ENCODE data around the gene TMEM91.
"Not testable (repeated sequence)": the region's sequence is repeated elsewhere in the genome, so short reads cannot be mapped to it uniquely, and the experiment has no call there.

The TMEM91 gene

DNA sequence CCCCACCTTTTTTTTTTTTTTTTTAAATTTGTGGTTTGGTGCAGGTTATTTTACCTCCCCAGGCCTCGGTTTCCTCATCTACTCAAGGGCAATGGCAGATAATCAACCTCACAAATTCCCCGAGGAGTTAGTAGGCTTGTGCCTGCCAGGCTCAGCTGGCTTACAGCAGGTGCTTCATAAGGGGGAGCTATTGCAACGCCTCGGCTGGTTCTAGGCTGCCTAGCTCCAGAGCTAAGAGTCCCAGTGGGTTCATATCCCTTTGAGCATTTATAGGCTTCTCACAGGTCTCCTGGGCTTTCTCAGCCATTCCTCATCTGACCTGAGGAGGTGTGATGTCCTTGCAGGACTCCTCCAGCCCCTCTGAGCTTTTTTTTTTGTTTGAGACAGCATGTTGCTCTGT lies 31.9 kb downstream of the TMEM91 start:
- no peak overlapping the region for H3K9ac ChIP-seq (ENCODE audit: low read depth, low read length)
- peaks cover 5% of the 10 kb centered on the region for H3K4me1 ChIP-seq (ENCODE audit: control insufficient read depth, insufficient read depth, low read length)
- no peaks in the 10 kb centered on the region for H3K9me3 ChIP-seq (ENCODE audit: control insufficient read depth, insufficient read depth, low read length)
- peaks cover under 1% of the 10 kb centered on the region for H3K36me3 ChIP-seq (ENCODE audit: control insufficient read depth, insufficient read depth, low read length)
- no peaks in the 10 kb centered on the region for H3K27me3 ChIP-seq (ENCODE audit: control insufficient read depth, insufficient read depth, low read length)
- no peak overlapping the region for H3K4me3 ChIP-seq (ENCODE audit: low read depth, low read length)

DNA sequence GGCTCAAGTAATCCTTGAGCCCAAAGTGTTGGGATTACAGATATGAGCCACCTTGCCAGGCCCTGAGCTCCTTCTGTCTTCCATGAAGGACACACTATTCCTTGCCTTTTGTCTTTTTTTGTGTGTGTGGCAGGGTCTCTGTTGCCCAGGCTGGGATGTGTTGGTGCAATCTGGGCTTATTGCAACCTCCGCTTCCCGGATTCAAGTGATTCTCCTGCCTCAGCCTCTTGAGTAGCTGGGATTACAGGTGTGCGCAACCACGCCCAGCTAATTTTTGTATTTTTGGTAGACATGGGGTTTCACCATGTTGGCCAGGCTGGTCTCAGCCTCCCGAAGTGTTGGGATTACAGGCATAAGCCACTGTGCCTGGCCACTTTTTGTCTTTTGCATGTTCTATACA lies 32.5 kb downstream of the TMEM91 start:
- H3K9ac ChIP-seq (ENCODE audit: low read depth, low read length); H3K9me3 ChIP-seq (ENCODE audit: control insufficient read depth, insufficient read depth, low read length); H3K27me3 ChIP-seq (ENCODE audit: control insufficient read depth, insufficient read depth, low read length); H3K36me3 ChIP-seq (ENCODE audit: control insufficient read depth, insufficient read depth, low read length); H3K4me3 ChIP-seq (ENCODE audit: low read depth, low read length); H3K4me1 ChIP-seq (ENCODE audit: control insufficient read depth, insufficient read depth, low read length): not testable (repeated sequence)

DNA sequence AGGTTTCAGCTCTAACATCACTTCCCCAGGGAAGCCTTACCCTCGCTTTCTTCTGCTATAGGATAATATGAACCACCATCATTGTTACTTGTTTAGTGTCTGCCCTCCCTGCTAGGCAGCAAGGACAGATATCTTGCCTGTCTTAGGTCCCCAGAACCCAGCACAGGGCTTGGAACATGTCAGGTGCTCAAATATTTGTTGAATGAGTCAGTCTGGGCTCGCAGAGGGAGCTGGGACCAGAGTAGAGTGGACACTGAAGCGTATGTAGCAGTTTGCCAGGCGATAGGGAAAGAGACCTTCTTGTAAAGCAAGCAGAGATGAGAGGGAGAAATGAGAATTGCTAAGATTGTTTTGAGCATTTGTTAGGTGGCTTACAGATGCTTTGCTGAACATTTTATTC lies 33.0 kb downstream of the TMEM91 start:
- no peaks in the 10 kb centered on the region for H3K9me3 ChIP-seq (ENCODE audit: control insufficient read depth, insufficient read depth, low read length)
- peaks cover 5% of the 10 kb centered on the region for H3K4me1 ChIP-seq (ENCODE audit: control insufficient read depth, insufficient read depth, low read length)
- H3K27me3 ChIP-seq (ENCODE audit: control insufficient read depth, insufficient read depth, low read length): no peaks in the 10 kb centered on the region
- H3K4me3 ChIP-seq (ENCODE audit: low read depth, low read length): no peak overlapping the region
- no peak overlapping the region for H3K9ac ChIP-seq (ENCODE audit: low read depth, low read length)
- H3K36me3 ChIP-seq (ENCODE audit: control insufficient read depth, insufficient read depth, low read length): peaks cover 5% of the 10 kb centered on the region

DNA sequence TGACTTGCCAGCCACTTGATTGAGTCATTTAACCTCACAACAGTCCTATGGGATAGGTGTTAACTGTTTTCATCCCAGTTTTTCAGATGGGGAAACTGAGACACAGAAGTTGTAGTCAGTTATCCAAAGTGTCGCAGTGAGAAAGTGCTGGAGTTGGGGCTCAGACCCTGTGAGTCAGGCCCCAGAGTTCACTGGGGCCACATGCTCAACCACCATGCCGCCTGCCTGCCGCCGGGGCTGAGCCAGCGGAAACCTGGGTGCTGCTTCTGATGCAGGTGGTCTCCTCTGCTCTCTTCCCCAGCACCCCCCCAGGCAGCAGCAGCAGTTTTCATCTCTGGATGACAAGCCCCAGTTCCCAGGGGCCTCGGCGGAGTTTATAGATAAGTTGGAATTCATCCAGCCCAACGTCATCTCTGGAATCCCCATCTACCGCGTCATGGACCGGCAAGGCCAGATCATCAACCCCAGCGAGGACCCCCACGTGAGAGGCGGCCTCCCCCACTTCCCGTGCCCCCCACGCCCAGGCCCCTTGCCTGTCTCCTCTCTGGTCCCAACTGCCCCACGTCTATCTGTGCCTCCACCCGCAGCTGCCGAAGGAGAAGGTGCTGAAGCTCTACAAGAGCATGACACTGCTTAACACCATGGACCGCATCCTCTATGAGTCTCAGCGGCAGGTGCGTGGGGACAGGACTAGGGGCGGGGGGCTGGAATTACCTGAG lies 34.2 kb downstream of the TMEM91 start:
- H3K9me3 ChIP-seq (ENCODE audit: control insufficient read depth, insufficient read depth, low read length): no peaks in the 10 kb centered on the region
- peaks cover 5% of the 10 kb centered on the region for H3K36me3 ChIP-seq (ENCODE audit: control insufficient read depth, insufficient read depth, low read length)
- H3K9ac ChIP-seq (ENCODE audit: low read depth, low read length): no peak overlapping the region

DNA sequence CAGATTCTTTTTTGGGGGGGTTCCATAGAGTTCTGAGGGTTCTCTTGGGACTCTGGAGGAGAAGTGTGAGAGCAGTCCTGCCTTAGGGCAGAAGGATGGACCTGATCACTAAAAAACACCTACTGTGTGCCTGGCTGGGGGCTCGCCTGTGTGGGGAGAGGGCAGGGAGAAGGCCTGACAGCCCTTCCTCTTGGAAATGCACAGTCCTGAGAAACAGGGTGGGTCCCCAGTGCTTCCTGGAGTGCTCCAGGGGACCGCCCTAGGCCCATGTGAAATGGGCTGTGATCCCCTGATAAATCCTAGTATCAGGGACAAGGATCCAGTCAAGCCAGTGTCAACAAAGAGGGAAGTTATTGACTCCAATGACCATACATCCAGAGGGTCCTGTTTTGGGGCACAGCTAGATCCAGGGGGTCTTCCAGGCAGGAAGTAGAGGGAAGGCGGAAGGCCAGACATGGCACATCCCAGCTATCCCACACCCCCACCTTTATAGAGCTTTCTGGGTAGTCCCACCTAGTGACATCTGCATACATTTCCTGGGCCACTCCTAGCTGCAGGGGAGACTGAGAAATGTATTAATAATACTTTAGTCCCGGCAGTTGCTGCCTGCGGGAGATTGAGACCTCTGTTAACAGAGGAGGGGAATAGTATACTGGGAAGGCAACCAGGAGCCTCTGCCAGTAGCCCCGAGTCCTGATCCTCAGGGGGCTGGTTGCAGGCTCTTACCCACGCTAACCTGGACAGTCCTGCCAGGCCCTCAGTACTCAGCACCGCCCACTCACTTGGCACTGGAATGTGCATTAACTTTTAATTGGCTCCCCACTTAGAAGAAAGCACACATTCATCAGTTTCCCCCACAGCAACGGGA lies 35.0 kb downstream of the TMEM91 start:
- H3K4me3 ChIP-seq (ENCODE audit: low read depth, low read length): no peak overlapping the region
- no peaks in the 10 kb centered on the region for H3K9me3 ChIP-seq (ENCODE audit: control insufficient read depth, insufficient read depth, low read length)
- peaks cover 5% of the 10 kb centered on the region for H3K4me1 ChIP-seq (ENCODE audit: control insufficient read depth, insufficient read depth, low read length)
- H3K36me3 ChIP-seq (ENCODE audit: control insufficient read depth, insufficient read depth, low read length): peaks cover 5% of the 10 kb centered on the region
- H3K9ac ChIP-seq (ENCODE audit: low read depth, low read length): no peak overlapping the region
- H3K27me3 ChIP-seq (ENCODE audit: control insufficient read depth, insufficient read depth, low read length): no peaks in the 10 kb centered on the region

More for the DNA sequence above, 34.2 kb downstream of the TMEM91 start:
- Histone ChIP-seq H3K27me3 (ENCODE audit: control insufficient read depth, insufficient read depth, low read length) (no peaks in the 10 kb centered on the region), H3K4me3 (ENCODE audit: low read depth, low read length) (no peak overlapping the region), H3K4me1 (ENCODE audit: control insufficient read depth, insufficient read depth, low read length) (peaks cover 5% of the 10 kb centered on the region)

DNA sequence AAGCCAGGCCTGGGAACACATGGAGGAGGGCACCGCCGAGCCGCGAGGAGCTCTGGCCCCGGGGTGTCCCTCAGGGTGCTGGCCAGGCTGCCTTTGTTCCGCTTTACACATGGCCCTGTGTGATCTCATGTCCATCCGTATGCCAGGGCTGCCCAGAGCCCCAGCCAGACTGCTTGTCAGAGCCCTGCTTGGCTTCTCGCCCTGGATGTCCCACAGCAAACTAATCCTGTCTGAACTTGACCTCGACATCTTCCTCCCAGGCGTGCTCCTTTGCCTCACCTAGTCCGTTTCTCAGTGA lies 35.6 kb downstream of the TMEM91 start:
- no peaks in the 10 kb centered on the region for H3K27me3 ChIP-seq (ENCODE audit: control insufficient read depth, insufficient read depth, low read length)
- peaks cover 4% of the 10 kb centered on the region for H3K4me1 ChIP-seq (ENCODE audit: control insufficient read depth, insufficient read depth, low read length)
- H3K4me3 ChIP-seq (ENCODE audit: low read depth, low read length): no peak overlapping the region
- peaks cover 5% of the 10 kb centered on the region for H3K36me3 ChIP-seq (ENCODE audit: control insufficient read depth, insufficient read depth, low read length)
- no peak overlapping the region for H3K9ac ChIP-seq (ENCODE audit: low read depth, low read length)
- no peaks in the 10 kb centered on the region for H3K9me3 ChIP-seq (ENCODE audit: control insufficient read depth, insufficient read depth, low read length)

DNA sequence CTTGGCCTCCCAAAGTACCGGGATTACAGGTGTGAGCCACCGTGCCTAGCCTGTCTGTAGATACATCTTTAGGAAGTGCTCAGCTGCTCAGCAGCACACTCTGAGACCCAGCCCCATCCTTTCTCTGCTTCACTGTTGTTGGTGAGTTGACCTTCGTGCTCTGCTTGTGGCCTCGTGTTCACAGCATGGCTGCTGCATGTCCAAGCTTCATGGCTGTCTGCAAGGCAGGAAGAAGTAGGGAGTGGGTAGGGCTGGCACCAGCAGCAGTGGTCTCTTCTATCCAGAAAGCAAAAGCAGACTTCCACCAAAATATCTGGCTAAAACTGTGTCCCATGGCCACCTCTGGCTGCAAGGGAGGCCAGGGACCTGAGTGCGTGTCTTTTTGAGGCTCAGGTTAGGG lies 36.6 kb downstream of the TMEM91 start:
- peaks cover 10% of the 10 kb centered on the region for H3K36me3 ChIP-seq (ENCODE audit: control insufficient read depth, insufficient read depth, low read length)
- no peak overlapping the region for H3K9ac ChIP-seq (ENCODE audit: low read depth, low read length)
- H3K9me3 ChIP-seq (ENCODE audit: control insufficient read depth, insufficient read depth, low read length): no peaks in the 10 kb centered on the region
- H3K4me1 ChIP-seq (ENCODE audit: control insufficient read depth, insufficient read depth, low read length): no peaks in the 10 kb centered on the region
- no peak overlapping the region for H3K4me3 ChIP-seq (ENCODE audit: low read depth, low read length)
- H3K27me3 ChIP-seq (ENCODE audit: control insufficient read depth, insufficient read depth, low read length): no peaks in the 10 kb centered on the region

DNA sequence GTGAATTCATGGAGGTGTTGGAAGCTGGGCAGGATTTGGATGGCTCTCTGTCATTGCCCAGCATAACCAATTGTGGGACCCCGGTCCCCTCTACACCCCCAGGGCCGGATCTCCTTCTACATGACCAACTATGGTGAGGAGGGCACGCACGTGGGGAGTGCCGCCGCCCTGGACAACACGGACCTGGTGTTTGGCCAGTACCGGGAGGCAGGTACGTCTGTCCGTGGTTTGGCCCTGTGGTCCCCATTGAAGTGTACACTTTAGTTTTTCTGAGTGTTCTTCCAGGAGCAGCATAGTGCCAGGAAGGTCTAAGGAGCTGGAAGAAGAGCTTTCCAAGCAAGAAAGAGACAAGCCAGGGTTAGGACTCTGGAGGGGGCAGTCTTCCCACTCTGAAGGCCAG lies 37.6 kb downstream of the TMEM91 start:
- Histone ChIP-seq H3K9ac (ENCODE audit: low read depth, low read length) (no peak overlapping the region), H3K27me3 (ENCODE audit: control insufficient read depth, insufficient read depth, low read length) (no peaks in the 10 kb centered on the region), H3K36me3 (ENCODE audit: control insufficient read depth, insufficient read depth, low read length) (peaks cover 11% of the 10 kb centered on the region), H3K4me1 (ENCODE audit: control insufficient read depth, insufficient read depth, low read length) (no peaks in the 10 kb centered on the region), H3K4me3 (ENCODE audit: low read depth, low read length) (no peak overlapping the region), H3K9me3 (ENCODE audit: control insufficient read depth, insufficient read depth, low read length) (no peaks in the 10 kb centered on the region)

DNA sequence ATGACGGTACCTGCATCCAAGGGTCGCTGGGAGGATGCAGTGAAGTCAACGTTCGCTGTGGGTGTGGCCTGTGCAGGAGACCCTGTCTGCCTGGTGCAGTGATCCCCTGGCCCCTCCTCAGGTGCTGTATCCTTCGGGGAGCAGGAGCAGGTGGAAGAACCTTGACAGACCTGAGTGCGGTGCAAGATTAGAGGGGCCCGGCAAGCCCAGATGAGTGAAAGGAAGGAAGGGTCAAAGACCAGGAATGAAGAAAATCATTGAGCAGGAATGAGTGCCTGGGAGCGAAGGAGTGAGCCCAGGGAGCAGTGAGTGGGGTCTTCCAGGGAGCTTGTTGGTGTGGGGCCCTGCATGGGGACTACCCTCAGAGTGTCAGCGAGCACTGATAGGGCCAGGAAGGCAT lies 38.1 kb downstream of the TMEM91 start:
- peaks cover 13% of the 10 kb centered on the region for H3K36me3 ChIP-seq (ENCODE audit: control insufficient read depth, insufficient read depth, low read length)
- no peak overlapping the region for H3K9ac ChIP-seq (ENCODE audit: low read depth, low read length)
- H3K27me3 ChIP-seq (ENCODE audit: control insufficient read depth, insufficient read depth, low read length): no peaks in the 10 kb centered on the region
- H3K4me3 ChIP-seq (ENCODE audit: low read depth, low read length): no peak overlapping the region
- no peaks in the 10 kb centered on the region for H3K9me3 ChIP-seq (ENCODE audit: control insufficient read depth, insufficient read depth, low read length)
- no peaks in the 10 kb centered on the region for H3K4me1 ChIP-seq (ENCODE audit: control insufficient read depth, insufficient read depth, low read length)

DNA sequence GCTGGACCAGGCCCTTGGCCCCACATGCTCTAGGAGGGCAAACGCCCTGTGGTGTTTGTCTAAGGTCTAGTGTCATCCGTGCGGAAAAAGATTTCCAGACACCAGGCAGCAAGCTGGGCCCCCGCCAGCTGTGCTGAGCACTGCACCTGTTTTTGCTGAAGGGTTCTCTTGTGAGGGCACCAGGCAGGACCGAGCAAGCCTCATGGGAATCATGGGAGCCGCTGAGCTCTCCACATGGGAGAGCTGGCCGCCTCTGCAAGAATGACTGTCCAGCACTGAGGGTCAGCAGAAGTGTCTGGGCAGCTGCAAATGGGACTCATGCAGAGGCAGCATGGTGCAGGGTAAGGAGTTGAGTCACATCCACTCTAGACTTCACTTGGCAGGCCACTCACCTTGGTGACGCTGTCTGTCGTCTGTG lies 38.8 kb downstream of the TMEM91 start:
- H3K4me1 ChIP-seq (ENCODE audit: control insufficient read depth, insufficient read depth, low read length): no peaks in the 10 kb centered on the region
- H3K4me3 ChIP-seq (ENCODE audit: low read depth, low read length): no peak overlapping the region
- no peak overlapping the region for H3K9ac ChIP-seq (ENCODE audit: low read depth, low read length)
- no peaks in the 10 kb centered on the region for H3K9me3 ChIP-seq (ENCODE audit: control insufficient read depth, insufficient read depth, low read length)
- H3K27me3 ChIP-seq (ENCODE audit: control insufficient read depth, insufficient read depth, low read length): no peaks in the 10 kb centered on the region
- peaks cover 18% of the 10 kb centered on the region for H3K36me3 ChIP-seq (ENCODE audit: control insufficient read depth, insufficient read depth, low read length)

DNA sequence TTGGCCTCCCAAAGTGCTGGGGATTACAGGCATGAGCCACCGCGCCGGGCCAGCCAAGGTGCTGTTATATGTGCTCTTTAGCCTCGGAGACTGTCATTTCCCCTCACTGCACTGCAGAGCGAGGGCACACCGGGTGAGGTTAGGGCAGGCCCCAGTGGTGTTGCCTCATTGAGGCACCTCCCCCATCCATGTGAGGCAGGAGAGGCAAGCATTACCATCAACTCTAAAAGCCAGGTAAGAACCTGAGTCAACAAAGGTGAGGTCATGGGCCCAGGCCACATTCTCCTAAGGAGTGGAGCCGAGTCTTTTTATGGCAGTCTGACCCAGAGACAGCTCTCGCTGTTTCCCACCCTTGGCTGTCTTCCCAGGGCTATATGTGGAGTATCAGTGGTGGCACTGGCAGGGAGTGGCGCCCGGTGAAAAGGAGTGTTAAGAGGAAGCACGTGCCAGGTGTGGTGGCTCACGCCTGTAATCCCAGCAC lies 39.9 kb downstream of the TMEM91 start:
- H3K9me3 ChIP-seq (ENCODE audit: control insufficient read depth, insufficient read depth, low read length): no peaks in the 10 kb centered on the region
- no peak overlapping the region for H3K4me3 ChIP-seq (ENCODE audit: low read depth, low read length)
- peaks cover 21% of the 10 kb centered on the region for H3K36me3 ChIP-seq (ENCODE audit: control insufficient read depth, insufficient read depth, low read length)
- H3K4me1 ChIP-seq (ENCODE audit: control insufficient read depth, insufficient read depth, low read length): no peaks in the 10 kb centered on the region
- no peaks in the 10 kb centered on the region for H3K27me3 ChIP-seq (ENCODE audit: control insufficient read depth, insufficient read depth, low read length)
- no peak overlapping the region for H3K9ac ChIP-seq (ENCODE audit: low read depth, low read length)
